Liver (tissue), 9 donors: ENCODE results near the gene GALNT17. TPM values are rescaled to one million over a fixed set of nuclear protein-coding genes. Genes with fewer than 3 reads are reported as not detected.

Experiments
- DNase-seq: peaks from one replicate; pipeline ENCODE4 v3.0.0-alpha.2; 2017; ENCODE audit warnings: low spot score
- H3K27ac ChIP-seq, 2 donors: one replicate each; pipeline ENCODE4 v1.7.0; 2013; ENCODE audit warnings: inconsistent platforms in 2 of 2, low read length in 2 of 2, control low read depth in 1 of 2, low read depth in 1 of 2, mild to moderate bottlenecking in 1 of 2
- H3K27me3 ChIP-seq, 4 donors: one replicate each; pipeline versions ENCODE4 v1.6.1 to v1.7.0; 2013; ENCODE audit warnings: low read length in 3 of 4, inconsistent platforms in 1 of 4, mild to moderate bottlenecking in 1 of 4, moderate library complexity in 1 of 4; ENCODE audit not compliant: control insufficient read depth in 4 of 4, insufficient read depth in 4 of 4
- H3K36me3 ChIP-seq, 4 donors: one replicate each; pipeline versions ENCODE4 v1.6.1 to v1.7.0; 2013; ENCODE audit warnings: low read length in 3 of 4, mild to moderate bottlenecking in 3 of 4, low read depth in 1 of 4, moderate library complexity in 1 of 4; ENCODE audit not compliant: control insufficient read depth in 4 of 4, insufficient read depth in 3 of 4
- H3K4me1 ChIP-seq, 4 donors: one replicate each; pipeline versions ENCODE4 v1.6.1 to v1.7.0; 2013; ENCODE audit warnings: low read length in 3 of 4, mild to moderate bottlenecking in 3 of 4, moderate library complexity in 1 of 4; ENCODE audit not compliant: control insufficient read depth in 4 of 4, insufficient read depth in 4 of 4
- H3K4me3 ChIP-seq, 3 donors: one replicate each; pipeline versions ENCODE4 v1.6.1 to v1.7.0; 2013; ENCODE audit warnings: low read length in 3 of 3, control low read depth in 1 of 3, low read depth in 1 of 3, mild to moderate bottlenecking in 1 of 3
- H3K9ac ChIP-seq, 2 donors: one replicate each; pipeline ENCODE4 v1.7.0; 2013; ENCODE audit warnings: low read length in 2 of 2, mild to moderate bottlenecking in 2 of 2, moderate library complexity in 2 of 2, control low read depth in 1 of 2, low read depth in 1 of 2
- H3K9me3 ChIP-seq, 4 donors: one replicate each; pipeline versions ENCODE4 v1.6.1 to v1.7.0; 2013; ENCODE audit warnings: low read length in 3 of 4; ENCODE audit not compliant: control insufficient read depth in 4 of 4
- EGR1 ChIP-seq, 2 donors: IDR thresholded peaks; 2 replicates each; pipeline ENCODE4 v1.6.1; 2016 to 2018; ENCODE audit warnings: antibody characterized with exemption in 2 of 2, low read depth in 2 of 2
- FOXA1 ChIP-seq: IDR thresholded peaks from 2 replicates; pipeline ENCODE4 v1.6.1; 2016; ENCODE audit warnings: antibody characterized with exemption
- FOXA2 ChIP-seq: IDR thresholded peaks from 2 replicates; pipeline ENCODE4 v1.6.1; 2016; ENCODE audit warnings: antibody characterized with exemption
- GABPA ChIP-seq, 2 donors: IDR thresholded peaks in 1 of 2; conservative IDR thresholded peaks in 1 of 2; 2 replicates each; pipeline ENCODE4 v1.6.1; 2016; ENCODE audit warnings: antibody characterized with exemption in 2 of 2, mild to moderate bottlenecking in 1 of 2, moderate library complexity in 1 of 2
- HNF4A ChIP-seq, 2 donors: conservative IDR thresholded peaks; 2 replicates each; pipeline ENCODE4 v1.6.1; 2016; ENCODE audit warnings: antibody characterized with exemption in 2 of 2, mild to moderate bottlenecking in 2 of 2
- HNF4G ChIP-seq: IDR thresholded peaks from 2 replicates; pipeline ENCODE4 v1.6.1; 2016; ENCODE audit warnings: antibody characterized with exemption
- JUND ChIP-seq, 2 donors: IDR thresholded peaks; 2 replicates each; pipeline ENCODE4 v1.6.1; 2016; ENCODE audit warnings: antibody characterized with exemption in 2 of 2
- NR2F2 ChIP-seq: IDR thresholded peaks from 2 replicates; pipeline ENCODE4 v1.6.1; 2016; ENCODE audit warnings: antibody characterized with exemption
- RXRA ChIP-seq, 2 donors: IDR thresholded peaks; 2 replicates each; pipeline ENCODE4 v1.6.1; 2017 to 2018; ENCODE audit warnings: antibody characterized with exemption in 2 of 2, mild to moderate bottlenecking in 1 of 2
- SP1 ChIP-seq: IDR thresholded peaks from 2 replicates; pipeline ENCODE4 v1.6.1; 2018; ENCODE audit warnings: antibody characterized with exemption, mild to moderate bottlenecking
- TAF1 ChIP-seq: conservative IDR thresholded peaks from 2 replicates; pipeline ENCODE4 v1.6.1; 2016; ENCODE audit warnings: antibody characterized with exemption, mild to moderate bottlenecking
- YY1 ChIP-seq: IDR thresholded peaks from 2 replicates; pipeline ENCODE4 v1.6.1; 2016; ENCODE audit warnings: antibody characterized with exemption, mild to moderate bottlenecking
- WGBS: extraction: QIAGEN DNeasy Blood & Tissue Kit; methylation state at CpG from one replicate; pipeline ENCODE4 v1.1.7; 2013; 5-methylcytosine and 5-hydroxymethylcytosine counted together
- polyA plus RNA-seq, 2 donors: library from polyadenylated mRNA; stranded (reverse) in 1 of 2; unstranded in 1 of 2; fragments of 200-250 nt in 1 of 2; fragments of >200 nt in 1 of 2; fragmentation: Nextera tagmentation in 1 of 2; extraction: Ambion mirVana in 1 of 2; gene quantifications; one replicate each; pipeline versions ENCODE4 v1.2.1 to v1.2.3, GENCODE V29; 2013 to 2015
- total RNA-seq, 2 donors: library from RNA; depleted of rRNA; stranded (reverse); fragments of >200 nt; gene quantifications; one replicate each; pipeline ENCODE4 v1.2.3, GENCODE V29; 2014
- TF ChIP-seq, protein P1 (sequence below): IDR thresholded peaks from 2 replicates; pipeline ENCODE4 v1.6.1; 2016; ENCODE audit warnings: antibody characterized with exemption
- TF ChIP-seq, protein P2 (sequence below): fragments of 150-350 bp; IDR thresholded peaks from 2 replicates; pipeline ENCODE4 v1.5.1; 2017; ENCODE audit warnings: improper control_type of control experiment, low read depth, low read length; ENCODE audit not compliant: missing input control
- TF ChIP-seq, protein P3 (sequence below): IDR thresholded peaks from 2 replicates; pipeline ENCODE4 v1.6.1; 2016; ENCODE audit warnings: antibody characterized with exemption
- TF ChIP-seq, protein P4 (sequence below): IDR thresholded peaks from 2 replicates; pipeline ENCODE4 v1.6.1; 2016; ENCODE audit warnings: antibody characterized with exemption, mild to moderate bottlenecking
- TF ChIP-seq, protein P5 (sequence below): IDR thresholded peaks from 2 replicates; pipeline ENCODE4 v1.6.1; 2016; ENCODE audit warnings: antibody characterized with exemption
- donor health status: healthy.
- donor health status: healthy.
- donor health status: healthy.
- donor health status: healthy.
- donor health status: healthy.

Gene GALNT17
- total and polyA plus RNA-seq, 4 donors = 0.10 to 0.42 (median 0.37) TPM; not detected in 1

DNA sequence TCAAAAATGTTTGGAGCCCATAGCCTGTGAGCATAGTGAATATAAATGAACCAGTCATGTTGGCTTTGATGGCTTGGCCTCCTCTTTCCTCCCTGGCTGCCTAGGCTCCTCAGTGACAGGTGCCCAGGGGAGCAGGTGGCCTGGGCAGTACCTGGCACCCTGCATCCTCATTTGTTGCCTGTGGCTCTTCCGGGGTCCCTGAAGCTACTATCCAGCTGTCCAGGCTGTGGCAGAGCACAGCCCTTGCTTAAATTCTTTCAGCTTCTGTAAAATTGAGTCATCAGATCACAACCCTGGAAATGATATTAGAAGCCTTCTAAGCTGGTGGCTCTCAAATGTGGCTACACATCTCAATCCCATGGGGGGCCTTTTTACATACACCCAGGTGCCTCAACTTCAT is 525.4 kb downstream of the GALNT17 start:
- 84% methylated on average over 1 of the region's 1 CpG for WGBS
- H3K9me3 ChIP-seq = no peaks in the 10 kb centered on the region
- H3K4me3 ChIP-seq = no peak overlapping the region
- H3K27me3 ChIP-seq = no peaks in the 10 kb centered on the region
- no peak overlapping the region for H3K9ac ChIP-seq
- H3K4me1 ChIP-seq = no peaks in the 10 kb centered on the region
- H3K36me3 ChIP-seq = no peaks in the 10 kb centered on the region
- TF ChIP-seq GABPA (IDR thresholded peaks at IDR 0.05 in 1 of 2, conservative IDR thresholded peaks at IDR 0.05 in 1 of 2) (no peak), EGR1 (IDR thresholded peaks at IDR 0.05; ENCODE audit: low read depth in 2 of 2) (no peak), YY1 (no peak), NR2F2 (no peak)
- TF ChIP-seq, protein P1, sequence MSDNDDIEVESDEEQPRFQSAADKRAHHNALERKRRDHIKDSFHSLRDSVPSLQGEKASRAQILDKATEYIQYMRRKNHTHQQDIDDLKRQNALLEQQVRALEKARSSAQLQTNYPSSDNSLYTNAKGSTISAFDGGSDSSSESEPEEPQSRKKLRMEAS = no peak
- TF ChIP-seq, protein P2, sequence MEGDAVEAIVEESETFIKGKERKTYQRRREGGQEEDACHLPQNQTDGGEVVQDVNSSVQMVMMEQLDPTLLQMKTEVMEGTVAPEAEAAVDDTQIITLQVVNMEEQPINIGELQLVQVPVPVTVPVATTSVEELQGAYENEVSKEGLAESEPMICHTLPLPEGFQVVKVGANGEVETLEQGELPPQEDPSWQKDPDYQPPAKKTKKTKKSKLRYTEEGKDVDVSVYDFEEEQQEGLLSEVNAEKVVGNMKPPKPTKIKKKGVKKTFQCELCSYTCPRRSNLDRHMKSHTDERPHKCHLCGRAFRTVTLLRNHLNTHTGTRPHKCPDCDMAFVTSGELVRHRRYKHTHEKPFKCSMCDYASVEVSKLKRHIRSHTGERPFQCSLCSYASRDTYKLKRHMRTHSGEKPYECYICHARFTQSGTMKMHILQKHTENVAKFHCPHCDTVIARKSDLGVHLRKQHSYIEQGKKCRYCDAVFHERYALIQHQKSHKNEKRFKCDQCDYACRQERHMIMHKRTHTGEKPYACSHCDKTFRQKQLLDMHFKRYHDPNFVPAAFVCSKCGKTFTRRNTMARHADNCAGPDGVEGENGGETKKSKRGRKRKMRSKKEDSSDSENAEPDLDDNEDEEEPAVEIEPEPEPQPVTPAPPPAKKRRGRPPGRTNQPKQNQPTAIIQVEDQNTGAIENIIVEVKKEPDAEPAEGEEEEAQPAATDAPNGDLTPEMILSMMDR = no peak
- TF ChIP-seq, protein P3, sequence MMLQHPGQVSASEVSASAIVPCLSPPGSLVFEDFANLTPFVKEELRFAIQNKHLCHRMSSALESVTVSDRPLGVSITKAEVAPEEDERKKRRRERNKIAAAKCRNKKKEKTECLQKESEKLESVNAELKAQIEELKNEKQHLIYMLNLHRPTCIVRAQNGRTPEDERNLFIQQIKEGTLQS = no peak
- H3K27ac ChIP-seq = no peak overlapping the region
- no peak for DNase-seq

DNA sequence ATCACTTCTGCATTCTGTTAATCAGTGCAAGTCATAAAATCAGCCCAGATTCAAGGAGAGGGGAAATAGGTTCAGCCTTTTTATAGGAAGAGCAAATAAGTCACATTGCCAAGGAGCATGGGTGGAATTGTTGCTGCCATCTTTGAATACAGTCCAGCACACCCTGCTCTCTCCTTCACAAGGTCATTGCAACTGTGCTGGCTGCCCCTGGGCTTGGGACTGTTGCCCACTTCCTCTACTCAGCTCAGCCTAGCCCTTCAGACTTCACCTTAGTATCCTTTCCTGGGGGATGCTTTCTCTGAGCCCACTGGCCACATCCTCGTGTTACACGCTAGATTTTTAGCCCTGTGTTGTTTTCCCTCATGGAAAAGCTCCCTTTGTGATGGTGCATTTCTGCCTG is 527.7 kb downstream of the GALNT17 start:
- no peaks in the 10 kb centered on the region for H3K4me1 ChIP-seq
- WGBS = 95% methylated on average over 2 of the region's 2 CpGs
- H3K27me3 ChIP-seq = no peaks in the 10 kb centered on the region
- no peak overlapping the region for H3K9ac ChIP-seq
- H3K27ac ChIP-seq = no peak overlapping the region
- no peak for DNase-seq
- H3K36me3 ChIP-seq = no peaks in the 10 kb centered on the region
- TF ChIP-seq, protein P4, sequence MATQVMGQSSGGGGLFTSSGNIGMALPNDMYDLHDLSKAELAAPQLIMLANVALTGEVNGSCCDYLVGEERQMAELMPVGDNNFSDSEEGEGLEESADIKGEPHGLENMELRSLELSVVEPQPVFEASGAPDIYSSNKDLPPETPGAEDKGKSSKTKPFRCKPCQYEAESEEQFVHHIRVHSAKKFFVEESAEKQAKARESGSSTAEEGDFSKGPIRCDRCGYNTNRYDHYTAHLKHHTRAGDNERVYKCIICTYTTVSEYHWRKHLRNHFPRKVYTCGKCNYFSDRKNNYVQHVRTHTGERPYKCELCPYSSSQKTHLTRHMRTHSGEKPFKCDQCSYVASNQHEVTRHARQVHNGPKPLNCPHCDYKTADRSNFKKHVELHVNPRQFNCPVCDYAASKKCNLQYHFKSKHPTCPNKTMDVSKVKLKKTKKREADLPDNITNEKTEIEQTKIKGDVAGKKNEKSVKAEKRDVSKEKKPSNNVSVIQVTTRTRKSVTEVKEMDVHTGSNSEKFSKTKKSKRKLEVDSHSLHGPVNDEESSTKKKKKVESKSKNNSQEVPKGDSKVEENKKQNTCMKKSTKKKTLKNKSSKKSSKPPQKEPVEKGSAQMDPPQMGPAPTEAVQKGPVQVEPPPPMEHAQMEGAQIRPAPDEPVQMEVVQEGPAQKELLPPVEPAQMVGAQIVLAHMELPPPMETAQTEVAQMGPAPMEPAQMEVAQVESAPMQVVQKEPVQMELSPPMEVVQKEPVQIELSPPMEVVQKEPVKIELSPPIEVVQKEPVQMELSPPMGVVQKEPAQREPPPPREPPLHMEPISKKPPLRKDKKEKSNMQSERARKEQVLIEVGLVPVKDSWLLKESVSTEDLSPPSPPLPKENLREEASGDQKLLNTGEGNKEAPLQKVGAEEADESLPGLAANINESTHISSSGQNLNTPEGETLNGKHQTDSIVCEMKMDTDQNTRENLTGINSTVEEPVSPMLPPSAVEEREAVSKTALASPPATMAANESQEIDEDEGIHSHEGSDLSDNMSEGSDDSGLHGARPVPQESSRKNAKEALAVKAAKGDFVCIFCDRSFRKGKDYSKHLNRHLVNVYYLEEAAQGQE = no peak
- TF ChIP-seq, protein P1 = no peak
- TF ChIP-seq FOXA1 (no peak), JUND (IDR thresholded peaks at IDR 0.05) (no peak), EGR1 (IDR thresholded peaks at IDR 0.05; ENCODE audit: low read depth in 2 of 2) (no peak), HNF4G (no peak), TAF1 (no peak), SP1 (no peak), FOXA2 (no peak), NR2F2 (no peak), RXRA (IDR thresholded peaks at IDR 0.05) (no peak), HNF4A (conservative IDR thresholded peaks at IDR 0.05) (no peak)
- TF ChIP-seq, protein P2 = no peak
- TF ChIP-seq, protein P3 = no peak
- TF ChIP-seq, protein P5, sequence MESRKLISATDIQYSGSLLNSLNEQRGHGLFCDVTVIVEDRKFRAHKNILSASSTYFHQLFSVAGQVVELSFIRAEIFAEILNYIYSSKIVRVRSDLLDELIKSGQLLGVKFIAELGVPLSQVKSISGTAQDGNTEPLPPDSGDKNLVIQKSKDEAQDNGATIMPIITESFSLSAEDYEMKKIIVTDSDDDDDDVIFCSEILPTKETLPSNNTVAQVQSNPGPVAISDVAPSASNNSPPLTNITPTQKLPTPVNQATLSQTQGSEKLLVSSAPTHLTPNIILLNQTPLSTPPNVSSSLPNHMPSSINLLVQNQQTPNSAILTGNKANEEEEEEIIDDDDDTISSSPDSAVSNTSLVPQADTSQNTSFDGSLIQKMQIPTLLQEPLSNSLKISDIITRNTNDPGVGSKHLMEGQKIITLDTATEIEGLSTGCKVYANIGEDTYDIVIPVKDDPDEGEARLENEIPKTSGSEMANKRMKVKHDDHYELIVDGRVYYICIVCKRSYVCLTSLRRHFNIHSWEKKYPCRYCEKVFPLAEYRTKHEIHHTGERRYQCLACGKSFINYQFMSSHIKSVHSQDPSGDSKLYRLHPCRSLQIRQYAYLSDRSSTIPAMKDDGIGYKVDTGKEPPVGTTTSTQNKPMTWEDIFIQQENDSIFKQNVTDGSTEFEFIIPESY = no peak
- H3K4me3 ChIP-seq = no peak overlapping the region
- peaks cover 0 to 8% (median 2%) of the 10 kb centered on the region in 4 donors for H3K9me3 ChIP-seq
